Osteocyte (in vitro differentiated cells): ENCODE measurements around the gene TMEM86A. TPM values are rescaled to one million over a fixed set of nuclear protein-coding genes. Genes with fewer than 3 reads are reported as not detected.

Source experiments
- DNase-seq: peaks from one replicate; pipeline ENCODE4 v3.0.0; 2021; ENCODE audit warnings: mixed read lengths; ENCODE audit not compliant: unreplicated experiment; ENCODE audit errors: extremely low spot score
- H3K27ac Mint-ChIP-seq: one replicate; pipeline ENCODE4 v1.8.0; 2021; ENCODE audit warnings: mild to moderate bottlenecking, mixed read lengths; ENCODE audit not compliant: unreplicated experiment
- H3K27me3 Mint-ChIP-seq: one replicate; pipeline ENCODE4 v1.8.0; 2021; ENCODE audit warnings: mixed read lengths; ENCODE audit not compliant: unreplicated experiment
- H3K36me3 Mint-ChIP-seq: one replicate; pipeline ENCODE4 v1.8.0; 2021; ENCODE audit warnings: mixed read lengths; ENCODE audit not compliant: unreplicated experiment
- H3K4me1 Mint-ChIP-seq: one replicate; pipeline ENCODE4 v1.8.0; 2021; ENCODE audit warnings: mixed read lengths; ENCODE audit not compliant: unreplicated experiment
- H3K4me3 Mint-ChIP-seq: one replicate; pipeline ENCODE4 v1.8.0; 2021; ENCODE audit warnings: mild to moderate bottlenecking, moderate library complexity, mixed read lengths; ENCODE audit not compliant: unreplicated experiment
- H3K9me3 Mint-ChIP-seq: one replicate; pipeline ENCODE4 v1.8.0; 2021; ENCODE audit warnings: mixed read lengths; ENCODE audit not compliant: unreplicated experiment
- CTCF ChIP-seq: fragments of 200-600 bp; sonication (generic); IDR thresholded peaks from 2 replicates; pipeline ENCODE4 v1.5.0; 2021; ENCODE audit warnings: antibody characterized with exemption, mild to moderate bottlenecking, moderate library complexity
- total RNA-seq: library from RNA; stranded (reverse); gene quantifications from 2 replicates; pipeline ENCODE4 v1.2.1, GENCODE V29; 2021

TMEM86A gene
- total RNA-seq, 1 donor from 2014 or later: 7.6 TPM

- DNase-seq: no peak
- H3K4me3 Mint-ChIP-seq: no peak overlapping the region
These were observed 1.8 kb upstream of the TMEM86A start for GRCh38 chr11:18696638-18697225.

GRCh38 chr11:18697576-18697975 lies 1.0 kb upstream of the TMEM86A start:
- DNase-seq: no peak
- Mint-ChIP-seq H3K9me3 (no peaks in the 10 kb centered on the region), H3K36me3 (no peaks in the 10 kb centered on the region), H3K4me1 (peaks cover 16% of the 10 kb centered on the region), H3K4me3 (no peak overlapping the region), H3K27me3 (peaks cover 5% of the 10 kb centered on the region), H3K27ac (no peak overlapping the region)
- TF ChIP-seq CTCF: no peak

More at GRCh38 chr11:18696638-18697225, 1.8 kb upstream of the TMEM86A start:
- no peaks in the 10 kb centered on the region for H3K36me3 Mint-ChIP-seq
- H3K27me3 Mint-ChIP-seq: peaks cover 5% of the 10 kb centered on the region
- no peak for TF ChIP-seq CTCF
- H3K4me1 Mint-ChIP-seq: peaks cover 16% of the 10 kb centered on the region
- H3K27ac Mint-ChIP-seq: no peak overlapping the region
- H3K9me3 Mint-ChIP-seq: no peaks in the 10 kb centered on the region

- DNase-seq: no peak
- Mint-ChIP-seq H3K36me3 (no peaks in the 10 kb centered on the region), H3K4me1 (peaks cover 16% of the 10 kb centered on the region), H3K27ac (peak overlapping the region; percentile 23), H3K4me3 (peak overlapping the region; percentile 77), H3K9me3 (no peaks in the 10 kb centered on the region), H3K27me3 (peaks cover 9% of the 10 kb centered on the region)
- TF ChIP-seq CTCF: no peak
These were observed 654 bp downstream of the TMEM86A start for GRCh38 chr11:18699269-18699596.

- Mint-ChIP-seq H3K4me1 (peaks cover 16% of the 10 kb centered on the region), H3K27me3 (peaks cover 9% of the 10 kb centered on the region), H3K27ac (no peak overlapping the region), H3K36me3 (no peaks in the 10 kb centered on the region), H3K9me3 (no peaks in the 10 kb centered on the region), H3K4me3 (peak overlapping the region; percentile 77)
- no peak for DNase-seq
- TF ChIP-seq CTCF: no peak
These were observed 1.3 kb downstream of the TMEM86A start for GRCh38 chr11:18699848-18700261.

GRCh38 chr11:18700375-18700774 lies 1.8 kb downstream of the TMEM86A start:
- Mint-ChIP-seq H3K27ac (no peak overlapping the region), H3K9me3 (no peaks in the 10 kb centered on the region), H3K4me1 (peaks cover 16% of the 10 kb centered on the region), H3K36me3 (no peaks in the 10 kb centered on the region), H3K4me3 (peak overlapping the region; percentile 77), H3K27me3 (peaks cover 9% of the 10 kb centered on the region)
- no peak for DNase-seq
- TF ChIP-seq CTCF: no peak
